H1 (cell line): ENCODE data around the gene ALPI. TPM values are rescaled to one million over a fixed set of nuclear protein-coding genes. Genes with fewer than 3 reads are reported as not detected.

Source experiments
- CTCF ChIA-PET: fragments of 300-600 bp; sonication (Branson Sonifier 250); formaldehyde crosslinking; loops from one replicate; lab custom pipeline; 2021; ENCODE audit not compliant: partially characterized antibody; lab: Charles Lee
- POLR2A ChIA-PET: fragments of 300-600 bp; sonication (Branson Sonifier 250); formaldehyde crosslinking; loops from one replicate; lab custom pipeline; 2021; ENCODE audit warnings: inconsistent platforms; ENCODE audit not compliant: partially characterized antibody; lab: Charles Lee
- DNase-seq, 2 experiments: peaks; one replicate each; pipeline versions ENCODE4 v3.0.0 to v3.0.0-alpha.2; 2010 to 2022; ENCODE audit warnings: low spot score in 2 of 2, low read depth in 1 of 2, mixed read lengths in 1 of 2
- FAIRE-seq: peaks from 2 replicates; lab custom pipeline; 2011; peaks lifted over from hg19 to GRCh38; lab: Jason Lieb, UNC
- H2AFZ ChIP-seq: 2 replicates; pipeline ENCODE4 v1.8.1; 2012; ENCODE audit warnings: low read length, inconsistent platforms
- H2AK5ac ChIP-seq: 2 replicates; pipeline ENCODE4 v1.6.1; 2013; ENCODE audit warnings: low read depth, low read length
- H2BK120ac ChIP-seq: replicated peaks from 2 replicates; pipeline ENCODE3; 2013; ENCODE audit warnings: low read depth, low read length, inconsistent platforms
- H2BK12ac ChIP-seq: 2 replicates; pipeline ENCODE4 v1.6.1; 2013; ENCODE audit warnings: low read depth, low read length
- H2BK15ac ChIP-seq: 2 replicates; pipeline ENCODE4 v1.6.1; 2013; ENCODE audit warnings: low read length
- H2BK20ac ChIP-seq: 2 replicates; pipeline ENCODE4 v1.6.1; 2013; ENCODE audit warnings: low read length
- H2BK5ac ChIP-seq: 2 replicates; pipeline ENCODE4 v1.6.1; 2013; ENCODE audit warnings: low read depth, low read length
- H3K14ac ChIP-seq: 2 replicates; pipeline ENCODE4 v1.6.1; 2013; ENCODE audit warnings: inconsistent platforms; ENCODE audit not compliant: insufficient read length
- H3K18ac ChIP-seq: 2 replicates; pipeline ENCODE4 v1.6.1; 2013; ENCODE audit warnings: low read length; ENCODE audit errors: extremely low read depth
- H3K23ac ChIP-seq: 2 replicates; pipeline ENCODE4 v1.6.1; 2013; ENCODE audit warnings: inconsistent platforms; ENCODE audit not compliant: insufficient read length
- H3K23me2 ChIP-seq: 2 replicates; pipeline ENCODE4 v1.6.1; 2013; ENCODE audit warnings: low read depth, low read length
- H3K27ac ChIP-seq: 2 replicates; pipeline ENCODE4 v1.6.1; 2011; ENCODE audit warnings: low read depth, low read length, inconsistent platforms
- H3K27me3 ChIP-seq, 4 experiments: replicated peaks in 1 of 4; 1 replicate in 1 of 4; 2 replicates in 3 of 4; pipeline versions ENCODE4 v1.6.1 to v1.8.1; 2011 to 2013; ENCODE audit warnings: low read length in 3 of 4, mild to moderate bottlenecking in 3 of 4, inconsistent platforms in 2 of 4, mixed read lengths in 2 of 4, moderate library complexity in 1 of 4; ENCODE audit not compliant: control insufficient read depth in 3 of 4, insufficient read depth in 3 of 4; ENCODE audit errors: extremely low read depth in 1 of 4
- H3K36me3 ChIP-seq, 4 experiments: 2 replicates each; pipeline versions ENCODE4 v1.6.1 to v1.8.1; 2011 to 2013; ENCODE audit warnings: mild to moderate bottlenecking in 4 of 4, low read length in 3 of 4, moderate library complexity in 2 of 4, control low read depth in 1 of 4, inconsistent platforms in 1 of 4; ENCODE audit not compliant: insufficient read depth in 4 of 4, control insufficient read depth in 2 of 4
- H3K4ac ChIP-seq: replicated peaks from 2 replicates; pipeline ENCODE3; 2013; ENCODE audit warnings: low read length, low read depth, mixed read lengths, inconsistent platforms; ENCODE audit not compliant: insufficient read length
- H3K4me1 ChIP-seq, 4 experiments: replicated peaks in 1 of 4; 1 replicate in 1 of 4; 2 replicates in 3 of 4; pipeline versions ENCODE4 v1.6.1 to v1.8.1; 2011 to 2013; ENCODE audit warnings: low read length in 3 of 4, inconsistent platforms in 2 of 4, mixed read lengths in 1 of 4; ENCODE audit not compliant: insufficient read depth in 4 of 4, control insufficient read depth in 3 of 4
- H3K4me2 ChIP-seq, 2 experiments: 2 replicates each; pipeline versions ENCODE4 v1.6.1 to v1.8.1; 2011 to 2013; ENCODE audit warnings: low read depth in 2 of 2, low read length in 2 of 2, control low read depth in 1 of 2, inconsistent platforms in 1 of 2, mild to moderate bottlenecking in 1 of 2; ENCODE audit not compliant: insufficient read depth in 1 of 2
- H3K4me3 ChIP-seq, 4 experiments: fragments of 200-600, 300-600 bp in 1 of 4; sonication (generic), shearing (Covaris generic), sonication (Bioruptor Twin) in 1 of 4; 2 replicates each; pipeline versions ENCODE4 v1.5.1 to v1.8.1; 2011 to 2016; ENCODE audit warnings: low read length in 4 of 4, low read depth in 3 of 4, control low read depth in 2 of 4, inconsistent platforms in 2 of 4, mild to moderate bottlenecking in 2 of 4, mixed read lengths in 1 of 4, moderate library complexity in 1 of 4; ENCODE audit not compliant: insufficient read depth in 2 of 4; ENCODE audit errors: extremely low read depth in 1 of 4
- H3K56ac ChIP-seq: replicated peaks from 2 replicates; pipeline ENCODE3; 2013; ENCODE audit warnings: low read depth, mild to moderate bottlenecking, mixed read lengths, low read length, inconsistent platforms; ENCODE audit not compliant: insufficient read length
- H3K79me1 ChIP-seq: 2 replicates; pipeline ENCODE4 v1.6.1; 2013; ENCODE audit warnings: low read depth, low read length, control low read depth
- H3K79me2 ChIP-seq, 2 experiments: 2 replicates each; pipeline versions ENCODE4 v1.6.1 to v1.8.1; 2012 to 2013; ENCODE audit warnings: low read length in 2 of 2, mild to moderate bottlenecking in 2 of 2, inconsistent platforms in 1 of 2; ENCODE audit not compliant: insufficient read depth in 2 of 2, control insufficient read depth in 1 of 2
- H3K9ac ChIP-seq, 4 experiments: replicated peaks in 1 of 4; 1 replicate in 1 of 4; 2 replicates in 3 of 4; pipeline versions ENCODE4 v1.6.1 to v1.8.1; 2011 to 2013; ENCODE audit warnings: low read depth in 3 of 4, low read length in 3 of 4, control low read depth in 2 of 4, mild to moderate bottlenecking in 2 of 4, moderate library complexity in 2 of 4, inconsistent platforms in 1 of 4; ENCODE audit errors: extremely low read depth in 1 of 4
- H3K9me3 ChIP-seq, 2 experiments: 2 replicates each; pipeline versions ENCODE4 v1.6.1 to v1.8.1; 2012 to 2013; ENCODE audit warnings: mild to moderate bottlenecking in 2 of 2, moderate library complexity in 2 of 2, control low read depth in 1 of 2, inconsistent platforms in 1 of 2, low read depth in 1 of 2, low read length in 1 of 2, mixed read lengths in 1 of 2; ENCODE audit not compliant: insufficient read depth in 2 of 2
- H4K20me1 ChIP-seq, 2 experiments: replicated peaks in 1 of 2; 2 replicates each; pipeline versions ENCODE3 to v1.8.1; 2011 to 2013; ENCODE audit warnings: inconsistent platforms in 2 of 2, low read length in 2 of 2, mild to moderate bottlenecking in 1 of 2; ENCODE audit not compliant: insufficient read depth in 2 of 2, control insufficient read depth in 1 of 2
- H4K5ac ChIP-seq: 2 replicates; pipeline ENCODE4 v1.6.1; 2013; ENCODE audit warnings: low read length, low read depth, mixed read lengths, inconsistent platforms; ENCODE audit not compliant: insufficient read length
- H4K8ac ChIP-seq: 2 replicates; pipeline ENCODE4 v1.8.0; 2013; ENCODE audit warnings: mild to moderate bottlenecking, moderate library complexity, low read length, inconsistent platforms; ENCODE audit not compliant: insufficient read depth; ENCODE audit errors: extremely low read depth
- H4K91ac ChIP-seq: replicated peaks from 2 replicates; pipeline ENCODE3; 2013; ENCODE audit warnings: low read length, mixed read lengths, inconsistent platforms; ENCODE audit not compliant: insufficient read length
- CREB1 ChIP-seq: IDR thresholded peaks from 2 replicates; pipeline ENCODE4 v1.6.1; 2012; ENCODE audit warnings: inconsistent platforms
- CTBP2 ChIP-seq: IDR thresholded peaks from 2 replicates; pipeline ENCODE4 v1.7.0; 2011; ENCODE audit warnings: borderline replicate concordance, mild to moderate bottlenecking, moderate library complexity, mixed read lengths, low read length; ENCODE audit not compliant: insufficient read depth, insufficient read length
- KDM1A ChIP-seq: fragments of 200-600, 300-600 bp; sonication (generic); IDR thresholded peaks from 2 replicates; pipeline ENCODE4 v1.7.1; 2016; ENCODE audit warnings: mild to moderate bottlenecking, low read length, borderline replicate concordance
- KDM5A ChIP-seq: fragments of 200-600 bp; IDR thresholded peaks from 2 replicates; pipeline ENCODE4 v1.7.1; 2012; ENCODE audit warnings: mild to moderate bottlenecking, low read length, inconsistent platforms, mixed read lengths
- MAFK ChIP-seq: IDR thresholded peaks from 2 replicates; pipeline ENCODE4 v1.6.1; 2012; ENCODE audit warnings: low read depth, mild to moderate bottlenecking, improper control_type of control experiment, low read length
- NRF1 ChIP-seq: IDR thresholded peaks from 2 replicates; pipeline ENCODE4 v1.6.1; 2011; ENCODE audit warnings: mild to moderate bottlenecking, low read depth, low read length, improper control_type of control experiment
- SP1 ChIP-seq: IDR thresholded peaks from 2 replicates; pipeline ENCODE4 v1.6.1; 2011; ENCODE audit warnings: low read depth, low read length
- SP2 ChIP-seq: IDR thresholded peaks from 2 replicates; pipeline ENCODE4 v1.6.1; 2012; ENCODE audit warnings: mild to moderate bottlenecking, low read length, inconsistent platforms
- TBP ChIP-seq: IDR thresholded peaks from 2 replicates; pipeline ENCODE4 v1.6.1; 2011; ENCODE audit warnings: low read depth, low read length, improper control_type of control experiment
- TEAD4 ChIP-seq: IDR thresholded peaks from 2 replicates; pipeline ENCODE4 v1.6.1; 2012; ENCODE audit warnings: low read depth, low read length, inconsistent platforms, mixed read lengths
- WGBS, 2 experiments: shearing (Covaris generic) in 1 of 2; methylation state at CpG; one replicate each; pipeline versions ENCODE4 v1.1.6 to v1.1.7; 2013 to 2015; ENCODE audit warnings: low lambda C conversion rate in 2 of 2, mixed read lengths in 2 of 2, inconsistent platforms in 1 of 2, low coverage in 1 of 2, missing lambda C conversion rate in 1 of 2; ENCODE audit not compliant: insufficient replicate concordance in 2 of 2, insufficient coverage in 1 of 2, insufficient read length in 1 of 2; ENCODE audit errors: extremely low coverage in 1 of 2, missing lambda C conversion rate in 1 of 2; 5-methylcytosine and 5-hydroxymethylcytosine counted together
- polyA plus RNA-seq, 7 experiments: library from polyadenylated mRNA; depleted of rRNA in 3 of 7; stranded (reverse) in 5 of 7; unstranded in 2 of 7; fragments of >200 nt in 5 of 7; fragments of 200-250 nt in 2 of 7; gene quantifications; 1 replicate in 5 of 7; 2 replicates in 1 of 7; 4 replicates in 1 of 7; pipeline versions ENCODE4 v1.2.1 to v1.2.3, GENCODE V29; 2011 to 2013; ENCODE audit warnings: missing spikeins in 2 of 7, mixed read lengths in 2 of 7
- total RNA-seq: library from RNA; stranded (reverse); fragmentation: NEBNext Ultra II Directional; extraction: Animal tissue kit (Norgen Biotek cat#: 25700); gene quantifications from 2 replicates; pipeline ENCODE4 v1.2.1, GENCODE V29; 2021
- TF ChIP-seq, protein P1 (sequence below): IDR thresholded peaks from 2 replicates; pipeline ENCODE4 v1.6.1; 2012; ENCODE audit warnings: low read length, inconsistent platforms
- TF ChIP-seq, protein P2 (sequence below): IDR thresholded peaks from 2 replicates; pipeline ENCODE4 v1.6.1; 2011; ENCODE audit warnings: low read length, improper control_type of control experiment

ALPI gene
- total and polyA plus RNA-seq, 2 of the 8 experiments (the other 6 are each of a cell fraction or from before 2014, with no cell fraction given), result not detected

DNA sequence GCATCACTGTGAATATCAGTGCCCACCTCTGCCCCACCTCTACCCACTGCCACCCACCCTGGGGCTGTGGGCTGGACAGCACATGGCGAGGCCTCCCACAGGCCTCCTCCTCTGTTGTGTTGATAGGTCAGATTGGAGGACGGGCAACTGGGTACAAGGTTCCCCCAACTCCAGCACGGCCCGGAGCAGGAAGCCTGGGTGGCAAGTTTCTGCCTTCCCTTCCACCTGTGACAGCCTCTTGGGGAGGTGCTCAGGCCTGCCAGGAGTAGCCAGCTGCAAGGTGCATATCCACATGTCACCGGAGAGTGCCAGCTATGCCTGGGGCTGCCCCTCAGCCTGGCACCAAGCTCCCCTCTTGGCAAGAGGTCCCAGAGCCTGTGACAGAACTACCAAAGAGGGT lies 38.6 kb downstream of the ALPI start:
- peaks cover 0 to 1% of the 10 kb centered on the region in 2 experiments for H4K20me1 ChIP-seq
- POLR2A ChIA-PET, result interaction anchor here (0.8 to 0.9 kb wide), 2 partner anchors 12 to 37 kb away, joined by 3 read pairs; no protein-coding TSS in a partner anchor
- 90% methylated on average over 5 of the region's 5 CpGs; no CpG with 5 or more reads in 1 of the 2 experiments for WGBS, 2 experiments
- TF ChIP-seq TBP, result no peak
- no peak for TF ChIP-seq CTBP2
- no peak for TF ChIP-seq KDM1A
- no peak for TF ChIP-seq SP2
- TF ChIP-seq NRF1, result no peak
- no peak for TF ChIP-seq MAFK
- TF ChIP-seq CREB1, result no peak
- TF ChIP-seq, protein P1, sequence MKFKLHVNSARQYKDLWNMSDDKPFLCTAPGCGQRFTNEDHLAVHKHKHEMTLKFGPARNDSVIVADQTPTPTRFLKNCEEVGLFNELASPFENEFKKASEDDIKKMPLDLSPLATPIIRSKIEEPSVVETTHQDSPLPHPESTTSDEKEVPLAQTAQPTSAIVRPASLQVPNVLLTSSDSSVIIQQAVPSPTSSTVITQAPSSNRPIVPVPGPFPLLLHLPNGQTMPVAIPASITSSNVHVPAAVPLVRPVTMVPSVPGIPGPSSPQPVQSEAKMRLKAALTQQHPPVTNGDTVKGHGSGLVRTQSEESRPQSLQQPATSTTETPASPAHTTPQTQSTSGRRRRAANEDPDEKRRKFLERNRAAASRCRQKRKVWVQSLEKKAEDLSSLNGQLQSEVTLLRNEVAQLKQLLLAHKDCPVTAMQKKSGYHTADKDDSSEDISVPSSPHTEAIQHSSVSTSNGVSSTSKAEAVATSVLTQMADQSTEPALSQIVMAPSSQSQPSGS, result no peak
- no peak for TF ChIP-seq TEAD4
- TF ChIP-seq KDM5A, result no peak
- TF ChIP-seq, protein P2, sequence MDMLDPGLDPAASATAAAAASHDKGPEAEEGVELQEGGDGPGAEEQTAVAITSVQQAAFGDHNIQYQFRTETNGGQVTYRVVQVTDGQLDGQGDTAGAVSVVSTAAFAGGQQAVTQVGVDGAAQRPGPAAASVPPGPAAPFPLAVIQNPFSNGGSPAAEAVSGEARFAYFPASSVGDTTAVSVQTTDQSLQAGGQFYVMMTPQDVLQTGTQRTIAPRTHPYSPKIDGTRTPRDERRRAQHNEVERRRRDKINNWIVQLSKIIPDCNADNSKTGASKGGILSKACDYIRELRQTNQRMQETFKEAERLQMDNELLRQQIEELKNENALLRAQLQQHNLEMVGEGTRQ, result no peak
- no peak for TF ChIP-seq SP1

More for the DNA sequence above, 38.6 kb downstream of the ALPI start:
- CTCF ChIA-PET, result interaction anchor here (0.6 to 2.4 kb wide), 19 partner anchors 9 to 159 kb away, joined by 3 to 7 read pairs (median 4); no protein-coding TSS in a partner anchor
- H4K91ac ChIP-seq, result no peak overlapping the region
- FAIRE-seq, result no peak
- H2BK20ac ChIP-seq, result no peak overlapping the region
- no peaks in the 10 kb centered on the region for H3K36me3 ChIP-seq
- no peak overlapping the region for H3K18ac ChIP-seq
- no peaks in the 10 kb centered on the region for H3K79me1 ChIP-seq
- H4K5ac ChIP-seq, result no peak overlapping the region
- no peak overlapping the region for H2BK15ac ChIP-seq
- H3K79me2 ChIP-seq, result no peaks in the 10 kb centered on the region
- no peak overlapping the region for H3K4me2 ChIP-seq
- H4K8ac ChIP-seq, result no peak overlapping the region; the same call in 1 of the 2 replicates
- H3K23me2 ChIP-seq, result peaks cover 1% of the 10 kb centered on the region; the same call in 1 of the 2 replicates
- H3K27me3 ChIP-seq, result peaks cover 0 to 5% (median 1%) of the 10 kb centered on the region in 4 experiments; a peak in 3 of 7 replicates
- H2BK5ac ChIP-seq, result no peak overlapping the region
- no peak overlapping the region for H3K56ac ChIP-seq
- H2AFZ ChIP-seq, result no peak overlapping the region
- no peak for DNase-seq
- H3K4me3 ChIP-seq, result no peak overlapping the region
- H2AK5ac ChIP-seq, result no peak overlapping the region
- no peak overlapping the region for H3K23ac ChIP-seq
- H3K9me3 ChIP-seq, result no peaks in the 10 kb centered on the region
- H2BK120ac ChIP-seq, result no peak overlapping the region
- peaks cover 0 to 25% (median 7%) of the 10 kb centered on the region in 4 experiments; a peak in 5 of 7 replicates for H3K4me1 ChIP-seq
- H3K14ac ChIP-seq, result no peak overlapping the region
- H3K9ac ChIP-seq, result no peak overlapping the region
- H2BK12ac ChIP-seq, result no peak overlapping the region
- H3K27ac ChIP-seq, result no peak overlapping the region
- no peak overlapping the region for H3K4ac ChIP-seq
